SK-N-SH (cell line): ENCODE measurements around the gene CEP89. TPM values are rescaled to one million over a fixed set of nuclear protein-coding genes. Genes with fewer than 3 reads are reported as not detected.

Experiments used
- CTCF ChIA-PET: fragments of 300-600, 350-600 bp; formaldehyde crosslinking; extraction: SDS; loops from one replicate; lab custom pipeline; 2021; lab: Yijun Ruan, JAX
- POLR2A ChIA-PET: fragments of 350-600 bp; sonication (Branson Sonifier 250); formaldehyde crosslinking; extraction: SDS; loops from one replicate; lab custom pipeline; 2020; ENCODE audit warnings: antibody characterized with exemption, inconsistent platforms; lab: Yijun Ruan, JAX
- DNase-seq: peaks from one replicate; pipeline ENCODE4 v3.0.0; 2012
- H2AFZ ChIP-seq: fragments of 200-600 bp; sonication (generic); 2 replicates; pipeline ENCODE4 v1.8.1; 2016; ENCODE audit warnings: antibody characterized with exemption, mild to moderate bottlenecking, low read depth
- H3F3A ChIP-seq: fragments of 200-600 bp; sonication (generic); replicated peaks from 2 replicates; pipeline ENCODE3; 2016; ENCODE audit warnings: antibody characterized with exemption, mild to moderate bottlenecking; ENCODE audit not compliant: insufficient read depth
- H3K27ac ChIP-seq, 2 experiments: fragments of 200-500 bp in 1 of 2; fragments of 200-600 bp in 1 of 2; sonication (Bioruptor generic) in 1 of 2; sonication (generic), shearing (Covaris generic) in 1 of 2; 2 replicates each; pipeline versions ENCODE4 v1.5.1 to v1.6.1; 2014 to 2016; ENCODE audit warnings: low read depth in 2 of 2, inconsistent platforms in 1 of 2, low read length in 1 of 2, mild to moderate bottlenecking in 1 of 2, mixed read lengths in 1 of 2
- H3K27me3 ChIP-seq: fragments of 200-600 bp; sonication (generic), shearing (Covaris generic); 2 replicates; pipeline ENCODE4 v1.6.1; 2016; ENCODE audit warnings: mixed run types; ENCODE audit not compliant: insufficient read depth
- H3K36me3 ChIP-seq, 2 experiments: fragments of 200-500 bp in 1 of 2; fragments of 200-600 bp in 1 of 2; sonication (Bioruptor generic) in 1 of 2; sonication (generic) in 1 of 2; replicated peaks in 1 of 2; 2 replicates each; pipeline versions ENCODE3 to v1.5.1; 2014 to 2016; ENCODE audit warnings: low read length in 1 of 2, mild to moderate bottlenecking in 1 of 2; ENCODE audit not compliant: insufficient read depth in 2 of 2, control insufficient read depth in 1 of 2
- H3K4me1 ChIP-seq, 2 experiments: fragments of 200-500 bp in 1 of 2; fragments of 200-600 bp in 1 of 2; sonication (Bioruptor generic) in 1 of 2; sonication (generic), shearing (Covaris generic) in 1 of 2; 2 replicates each; pipeline versions ENCODE4 v1.5.1 to v1.6.1; 2014 to 2016; ENCODE audit warnings: low read depth in 1 of 2, low read length in 1 of 2, mixed run types in 1 of 2; ENCODE audit not compliant: insufficient read depth in 2 of 2, control insufficient read depth in 1 of 2
- H3K4me2 ChIP-seq: fragments of 200-600 bp; sonication (generic), shearing (Covaris generic); 2 replicates; pipeline ENCODE4 v1.6.1; 2017; ENCODE audit warnings: mixed run types
- H3K4me3 ChIP-seq, 2 experiments: fragments of 200-500 bp in 1 of 2; fragments of 200-600 bp in 1 of 2; sonication (Bioruptor generic) in 1 of 2; sonication (generic), shearing (Covaris generic) in 1 of 2; 2 replicates each; pipeline versions ENCODE4 v1.5.1 to v1.8.1; 2014 to 2016; ENCODE audit warnings: low read depth in 2 of 2, inconsistent platforms in 1 of 2, low read length in 1 of 2, mild to moderate bottlenecking in 1 of 2, mixed read lengths in 1 of 2, moderate library complexity in 1 of 2
- H3K79me2 ChIP-seq: fragments of 200-600 bp; sonication (generic); 2 replicates; pipeline ENCODE4 v1.8.1; 2017; ENCODE audit warnings: mild to moderate bottlenecking; ENCODE audit not compliant: insufficient read depth
- H3K9ac ChIP-seq: fragments of 200-600 bp; sonication (generic); 2 replicates; pipeline ENCODE4 v1.6.1; 2017; ENCODE audit warnings: mixed run types
- H3K9me2 ChIP-seq: fragments of 200-600 bp; sonication (generic); 2 replicates; pipeline ENCODE4 v1.6.1; 2017; ENCODE audit warnings: mixed run types
- H3K9me3 ChIP-seq: fragments of 200-600 bp; sonication (generic); 2 replicates; pipeline ENCODE4 v1.6.1; 2017; ENCODE audit warnings: mixed run types, mild to moderate bottlenecking, moderate library complexity
- H4K20me1 ChIP-seq: fragments of 200-600 bp; sonication (generic); 2 replicates; pipeline ENCODE4 v1.6.1; 2017; ENCODE audit warnings: mild to moderate bottlenecking, mixed run types; ENCODE audit not compliant: insufficient read depth
- EP300 ChIP-seq, 2 experiments: IDR thresholded peaks; 2 replicates each; pipeline versions ENCODE4 v1.4.0 to v1.6.1; 2012; ENCODE audit warnings: borderline replicate concordance in 1 of 2, low read depth in 1 of 2, low read length in 1 of 2
- FOSL2 ChIP-seq: IDR thresholded peaks from 2 replicates; pipeline ENCODE4 v1.4.0; 2012; ENCODE audit warnings: low read depth, mild to moderate bottlenecking, moderate library complexity, borderline replicate concordance
- GATA2 ChIP-seq: sonication (generic); formaldehyde crosslinking; IDR thresholded peaks from 2 replicates; pipeline ENCODE4 v1.5.0; 2020; ENCODE audit warnings: mild to moderate bottlenecking, missing genetic modification reagents
- JUND ChIP-seq: IDR thresholded peaks from 2 replicates; pipeline ENCODE4 v1.4.0; 2012
- NFIC ChIP-seq: IDR thresholded peaks from 2 replicates; pipeline ENCODE4 v1.4.0; 2012; ENCODE audit warnings: borderline replicate concordance
- NRF1 ChIP-seq: IDR thresholded peaks from 2 replicates; pipeline ENCODE4 v1.6.1; 2012; ENCODE audit warnings: low read depth, mild to moderate bottlenecking, low read length
- RCOR1 ChIP-seq: fragments of 150-350 bp; IDR thresholded peaks from 2 replicates; pipeline ENCODE4 v1.6.1; 2017; ENCODE audit warnings: antibody characterized with exemption, low read length
- RXRA ChIP-seq: IDR thresholded peaks from 2 replicates; pipeline ENCODE4 v1.4.0; 2012; ENCODE audit warnings: low read depth, mild to moderate bottlenecking, borderline replicate concordance
- SMC3 ChIP-seq: IDR thresholded peaks from 2 replicates; pipeline ENCODE4 v1.6.1; 2012; ENCODE audit warnings: low read depth, low read length, improper control_type of control experiment
- USF1 ChIP-seq: IDR thresholded peaks from 2 replicates; pipeline ENCODE4 v1.4.0; 2012; ENCODE audit warnings: low read depth, borderline replicate concordance
- YY1 ChIP-seq: IDR thresholded peaks from 2 replicates; pipeline ENCODE4 v1.4.0; 2012; ENCODE audit warnings: low read depth, mild to moderate bottlenecking
- ZBTB33 ChIP-seq: IDR thresholded peaks from 2 replicates; pipeline ENCODE4 v1.4.0; 2012; ENCODE audit warnings: low read depth, borderline replicate concordance
- WGBS: methylation state at CpG from one replicate; pipeline ENCODE4 v1.1.6; 2017; ENCODE audit warnings: low lambda C conversion rate; 5-methylcytosine and 5-hydroxymethylcytosine counted together
- polyA plus RNA-seq, 3 experiments: library from polyadenylated mRNA; depleted of rRNA; stranded (reverse); fragments of >200 nt; gene quantifications; 2 replicates each; pipeline ENCODE4 v1.2.3, GENCODE V29; 2012

CEP89 gene
- polyA plus RNA-seq, 1 of the 3 experiments (the other 2 are of a cell fraction), result 16.4 TPM

GRCh38 chr19:32829345-32829896 is 142.3 kb downstream of the CEP89 start:
- DNase-seq, result no peak
- no peaks in the 10 kb centered on the region for H3K9me3 ChIP-seq
- H3F3A ChIP-seq, result no peaks in the 10 kb centered on the region
- TF ChIP-seq NFIC, result no peak
- TF ChIP-seq ZBTB33, result no peak
- TF ChIP-seq RCOR1, result no peak
- TF ChIP-seq FOSL2, result no peak
- no peak for TF ChIP-seq GATA2 (CRISPR knock-in tag)
- TF ChIP-seq EP300 (IDR thresholded peaks at IDR 0.05; ENCODE audit: borderline replicate concordance in 1 of 2, low read depth in 1 of 2, low read length in 1 of 2), result no peak
- no peak for TF ChIP-seq RXRA
- no peak for TF ChIP-seq JUND
- TF ChIP-seq YY1, result no peak
- TF ChIP-seq USF1, result no peak
- no peak for TF ChIP-seq NRF1
- H2AFZ ChIP-seq, result no peak overlapping the region
- POLR2A ChIA-PET, result interaction anchor here (0.6 kb wide), 1 partner anchor 38 kb away, joined by 3 read pairs; no protein-coding TSS in a partner anchor
- no peaks in the 10 kb centered on the region for H3K36me3 ChIP-seq
- H3K79me2 ChIP-seq, result no peaks in the 10 kb centered on the region
- H3K9me2 ChIP-seq, result no peaks in the 10 kb centered on the region
- H3K4me2 ChIP-seq, result no peak overlapping the region
- H3K9ac ChIP-seq, result no peak overlapping the region
- peaks cover 6% of the 10 kb centered on the region; the same call in 1 of the 2 replicates for H3K27me3 ChIP-seq
- no peak overlapping the region for H3K27ac ChIP-seq
- H3K4me3 ChIP-seq, result no peak overlapping the region
- 66% methylated on average over 10 of the region's 10 CpGs for WGBS
- CTCF ChIA-PET, result interaction anchor here (1.3 to 1.5 kb wide), 2 partner anchors 10 to 20 kb away, joined by 3 to 4 read pairs; no protein-coding TSS in a partner anchor
- H4K20me1 ChIP-seq, result no peaks in the 10 kb centered on the region
- H3K4me1 ChIP-seq, result peaks cover 0 to 8% of the 10 kb centered on the region in 2 experiments; a peak in 1 of 4 replicates

GRCh38 chr19:32828643-32829344 is 143.0 kb downstream of the CEP89 start:
- TF ChIP-seq SMC3, result no peak
- H3K36me3 ChIP-seq, result no peaks in the 10 kb centered on the region
- ChIA-PET POLR2A (interaction anchor here (0.6 kb wide), 1 partner anchor 11 kb away, joined by 5 read pairs; no protein-coding TSS in a partner anchor), CTCF (interaction anchor here (1.3 to 1.5 kb wide), 2 partner anchors 9 to 20 kb away, joined by 3 to 4 read pairs; no protein-coding TSS in a partner anchor)
- no peak overlapping the region for H2AFZ ChIP-seq
- no peaks in the 10 kb centered on the region for H3K79me2 ChIP-seq
- no peak overlapping the region for H3K27ac ChIP-seq
- H4K20me1 ChIP-seq, result no peaks in the 10 kb centered on the region
- no peak overlapping the region for H3K4me2 ChIP-seq
- no peak overlapping the region for H3K4me3 ChIP-seq
- 80% methylated on average over 13 of the region's 15 CpGs for WGBS
- H3K27me3 ChIP-seq, result peaks cover 6% of the 10 kb centered on the region; the same call in 1 of the 2 replicates
- H3K9ac ChIP-seq, result no peak overlapping the region
- peaks cover 0 to 14% of the 10 kb centered on the region in 2 experiments; a peak in 1 of 4 replicates for H3K4me1 ChIP-seq
- H3K9me3 ChIP-seq, result no peaks in the 10 kb centered on the region
- DNase-seq, result no peak
- H3F3A ChIP-seq, result no peaks in the 10 kb centered on the region
- no peaks in the 10 kb centered on the region for H3K9me2 ChIP-seq
